Liver (tissue), 9 donors: ENCODE results near the gene DNAJC8. TPM values are rescaled to one million over a fixed set of nuclear protein-coding genes. Genes with fewer than 3 reads are reported as not detected.

Source experiments
- DNase-seq: peaks from one replicate; pipeline ENCODE4 v3.0.0-alpha.2; 2017; ENCODE audit warnings: low spot score
- H3K27ac ChIP-seq, 2 donors: one replicate each; pipeline ENCODE4 v1.7.0; 2013; ENCODE audit warnings: inconsistent platforms in 2 of 2, low read length in 2 of 2, control low read depth in 1 of 2, low read depth in 1 of 2, mild to moderate bottlenecking in 1 of 2
- H3K27me3 ChIP-seq, 4 donors: one replicate each; pipeline versions ENCODE4 v1.6.1 to v1.7.0; 2013; ENCODE audit warnings: low read length in 3 of 4, inconsistent platforms in 1 of 4, mild to moderate bottlenecking in 1 of 4, moderate library complexity in 1 of 4; ENCODE audit not compliant: control insufficient read depth in 4 of 4, insufficient read depth in 4 of 4
- H3K36me3 ChIP-seq, 4 donors: one replicate each; pipeline versions ENCODE4 v1.6.1 to v1.7.0; 2013; ENCODE audit warnings: low read length in 3 of 4, mild to moderate bottlenecking in 3 of 4, low read depth in 1 of 4, moderate library complexity in 1 of 4; ENCODE audit not compliant: control insufficient read depth in 4 of 4, insufficient read depth in 3 of 4
- H3K4me1 ChIP-seq, 4 donors: one replicate each; pipeline versions ENCODE4 v1.6.1 to v1.7.0; 2013; ENCODE audit warnings: low read length in 3 of 4, mild to moderate bottlenecking in 3 of 4, moderate library complexity in 1 of 4; ENCODE audit not compliant: control insufficient read depth in 4 of 4, insufficient read depth in 4 of 4
- H3K4me3 ChIP-seq, 3 donors: one replicate each; pipeline versions ENCODE4 v1.6.1 to v1.7.0; 2013; ENCODE audit warnings: low read length in 3 of 3, control low read depth in 1 of 3, low read depth in 1 of 3, mild to moderate bottlenecking in 1 of 3
- H3K9ac ChIP-seq, 2 donors: one replicate each; pipeline ENCODE4 v1.7.0; 2013; ENCODE audit warnings: low read length in 2 of 2, mild to moderate bottlenecking in 2 of 2, moderate library complexity in 2 of 2, control low read depth in 1 of 2, low read depth in 1 of 2
- H3K9me3 ChIP-seq, 4 donors: one replicate each; pipeline versions ENCODE4 v1.6.1 to v1.7.0; 2013; ENCODE audit warnings: low read length in 3 of 4; ENCODE audit not compliant: control insufficient read depth in 4 of 4
- EGR1 ChIP-seq, 2 donors: IDR thresholded peaks; 2 replicates each; pipeline ENCODE4 v1.6.1; 2016 to 2018; ENCODE audit warnings: antibody characterized with exemption in 2 of 2, low read depth in 2 of 2
- FOXA1 ChIP-seq: IDR thresholded peaks from 2 replicates; pipeline ENCODE4 v1.6.1; 2016; ENCODE audit warnings: antibody characterized with exemption
- FOXA2 ChIP-seq: IDR thresholded peaks from 2 replicates; pipeline ENCODE4 v1.6.1; 2016; ENCODE audit warnings: antibody characterized with exemption
- GABPA ChIP-seq, 2 donors: IDR thresholded peaks in 1 of 2; conservative IDR thresholded peaks in 1 of 2; 2 replicates each; pipeline ENCODE4 v1.6.1; 2016; ENCODE audit warnings: antibody characterized with exemption in 2 of 2, mild to moderate bottlenecking in 1 of 2, moderate library complexity in 1 of 2
- HNF4A ChIP-seq, 2 donors: conservative IDR thresholded peaks; 2 replicates each; pipeline ENCODE4 v1.6.1; 2016; ENCODE audit warnings: antibody characterized with exemption in 2 of 2, mild to moderate bottlenecking in 2 of 2
- HNF4G ChIP-seq: IDR thresholded peaks from 2 replicates; pipeline ENCODE4 v1.6.1; 2016; ENCODE audit warnings: antibody characterized with exemption
- JUND ChIP-seq, 2 donors: IDR thresholded peaks; 2 replicates each; pipeline ENCODE4 v1.6.1; 2016; ENCODE audit warnings: antibody characterized with exemption in 2 of 2
- MAX ChIP-seq: IDR thresholded peaks from 2 replicates; pipeline ENCODE4 v1.6.1; 2016; ENCODE audit warnings: antibody characterized with exemption
- NR2F2 ChIP-seq: IDR thresholded peaks from 2 replicates; pipeline ENCODE4 v1.6.1; 2016; ENCODE audit warnings: antibody characterized with exemption
- RAD21 ChIP-seq, 2 donors: IDR thresholded peaks; 2 replicates each; pipeline ENCODE4 v1.6.1; 2016; ENCODE audit warnings: antibody characterized with exemption in 2 of 2, mild to moderate bottlenecking in 2 of 2
- RXRA ChIP-seq, 2 donors: IDR thresholded peaks; 2 replicates each; pipeline ENCODE4 v1.6.1; 2017 to 2018; ENCODE audit warnings: antibody characterized with exemption in 2 of 2, mild to moderate bottlenecking in 1 of 2
- SP1 ChIP-seq: IDR thresholded peaks from 2 replicates; pipeline ENCODE4 v1.6.1; 2018; ENCODE audit warnings: antibody characterized with exemption, mild to moderate bottlenecking
- TAF1 ChIP-seq: conservative IDR thresholded peaks from 2 replicates; pipeline ENCODE4 v1.6.1; 2016; ENCODE audit warnings: antibody characterized with exemption, mild to moderate bottlenecking
- YY1 ChIP-seq: IDR thresholded peaks from 2 replicates; pipeline ENCODE4 v1.6.1; 2016; ENCODE audit warnings: antibody characterized with exemption, mild to moderate bottlenecking
- WGBS: extraction: QIAGEN DNeasy Blood & Tissue Kit; methylation state at CpG from one replicate; pipeline ENCODE4 v1.1.7; 2013; 5-methylcytosine and 5-hydroxymethylcytosine counted together
- polyA plus RNA-seq, 2 donors: library from polyadenylated mRNA; stranded (reverse) in 1 of 2; unstranded in 1 of 2; fragments of 200-250 nt in 1 of 2; fragments of >200 nt in 1 of 2; fragmentation: Nextera tagmentation in 1 of 2; extraction: Ambion mirVana in 1 of 2; gene quantifications; one replicate each; pipeline versions ENCODE4 v1.2.1 to v1.2.3, GENCODE V29; 2013 to 2015
- total RNA-seq, 2 donors: library from RNA; depleted of rRNA; stranded (reverse); fragments of >200 nt; gene quantifications; one replicate each; pipeline ENCODE4 v1.2.3, GENCODE V29; 2014
- TF ChIP-seq, protein P1 (sequence below): IDR thresholded peaks from 2 replicates; pipeline ENCODE4 v1.6.1; 2016; ENCODE audit warnings: antibody characterized with exemption, mild to moderate bottlenecking
- TF ChIP-seq, protein P2 (sequence below): fragments of 150-350 bp; IDR thresholded peaks from 2 replicates; pipeline ENCODE4 v1.5.1; 2017; ENCODE audit warnings: improper control_type of control experiment, low read depth, low read length; ENCODE audit not compliant: missing input control
- TF ChIP-seq, protein P3 (sequence below): IDR thresholded peaks from 2 replicates; pipeline ENCODE4 v1.6.1; 2016; ENCODE audit warnings: antibody characterized with exemption
- TF ChIP-seq, protein P4 (sequence below): IDR thresholded peaks from 2 replicates; pipeline ENCODE4 v1.6.1; 2016; ENCODE audit warnings: antibody characterized with exemption
- donor health status: healthy.
- donor health status: healthy.
- donor health status: healthy.
- donor health status: healthy.
- donor health status: healthy.

DNAJC8 gene
- total and polyA plus RNA-seq, 4 donors: 14.9 to 38.6 (median 25.2) TPM

GRCh38 chr1:28154078-28154594, 78.7 kb downstream of the DNAJC8 start:
- H3K4me3 ChIP-seq: no peak overlapping the region
- no peak overlapping the region for H3K27ac ChIP-seq
- DNase-seq: no peak
- peaks cover 0 to 8% (median 1%) of the 10 kb centered on the region in 4 donors for H3K4me1 ChIP-seq
- TF ChIP-seq HNF4A (conservative IDR thresholded peaks at IDR 0.05) (no peak), EGR1 (IDR thresholded peaks at IDR 0.05; ENCODE audit: low read depth in 2 of 2) (no peak), TAF1 (no peak), MAX (no peak), SP1 (no peak), FOXA1 (no peak), YY1 (no peak), GABPA (IDR thresholded peaks at IDR 0.05 in 1 of 2, conservative IDR thresholded peaks at IDR 0.05 in 1 of 2) (no peak), NR2F2 (no peak), FOXA2 (no peak), RXRA (IDR thresholded peaks at IDR 0.05) (no peak), JUND (IDR thresholded peaks at IDR 0.05) (no peak), RAD21 (IDR thresholded peaks at IDR 0.05) (no peak), HNF4G (no peak)
- TF ChIP-seq, protein P1, sequence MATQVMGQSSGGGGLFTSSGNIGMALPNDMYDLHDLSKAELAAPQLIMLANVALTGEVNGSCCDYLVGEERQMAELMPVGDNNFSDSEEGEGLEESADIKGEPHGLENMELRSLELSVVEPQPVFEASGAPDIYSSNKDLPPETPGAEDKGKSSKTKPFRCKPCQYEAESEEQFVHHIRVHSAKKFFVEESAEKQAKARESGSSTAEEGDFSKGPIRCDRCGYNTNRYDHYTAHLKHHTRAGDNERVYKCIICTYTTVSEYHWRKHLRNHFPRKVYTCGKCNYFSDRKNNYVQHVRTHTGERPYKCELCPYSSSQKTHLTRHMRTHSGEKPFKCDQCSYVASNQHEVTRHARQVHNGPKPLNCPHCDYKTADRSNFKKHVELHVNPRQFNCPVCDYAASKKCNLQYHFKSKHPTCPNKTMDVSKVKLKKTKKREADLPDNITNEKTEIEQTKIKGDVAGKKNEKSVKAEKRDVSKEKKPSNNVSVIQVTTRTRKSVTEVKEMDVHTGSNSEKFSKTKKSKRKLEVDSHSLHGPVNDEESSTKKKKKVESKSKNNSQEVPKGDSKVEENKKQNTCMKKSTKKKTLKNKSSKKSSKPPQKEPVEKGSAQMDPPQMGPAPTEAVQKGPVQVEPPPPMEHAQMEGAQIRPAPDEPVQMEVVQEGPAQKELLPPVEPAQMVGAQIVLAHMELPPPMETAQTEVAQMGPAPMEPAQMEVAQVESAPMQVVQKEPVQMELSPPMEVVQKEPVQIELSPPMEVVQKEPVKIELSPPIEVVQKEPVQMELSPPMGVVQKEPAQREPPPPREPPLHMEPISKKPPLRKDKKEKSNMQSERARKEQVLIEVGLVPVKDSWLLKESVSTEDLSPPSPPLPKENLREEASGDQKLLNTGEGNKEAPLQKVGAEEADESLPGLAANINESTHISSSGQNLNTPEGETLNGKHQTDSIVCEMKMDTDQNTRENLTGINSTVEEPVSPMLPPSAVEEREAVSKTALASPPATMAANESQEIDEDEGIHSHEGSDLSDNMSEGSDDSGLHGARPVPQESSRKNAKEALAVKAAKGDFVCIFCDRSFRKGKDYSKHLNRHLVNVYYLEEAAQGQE: no peak
- TF ChIP-seq, protein P2, sequence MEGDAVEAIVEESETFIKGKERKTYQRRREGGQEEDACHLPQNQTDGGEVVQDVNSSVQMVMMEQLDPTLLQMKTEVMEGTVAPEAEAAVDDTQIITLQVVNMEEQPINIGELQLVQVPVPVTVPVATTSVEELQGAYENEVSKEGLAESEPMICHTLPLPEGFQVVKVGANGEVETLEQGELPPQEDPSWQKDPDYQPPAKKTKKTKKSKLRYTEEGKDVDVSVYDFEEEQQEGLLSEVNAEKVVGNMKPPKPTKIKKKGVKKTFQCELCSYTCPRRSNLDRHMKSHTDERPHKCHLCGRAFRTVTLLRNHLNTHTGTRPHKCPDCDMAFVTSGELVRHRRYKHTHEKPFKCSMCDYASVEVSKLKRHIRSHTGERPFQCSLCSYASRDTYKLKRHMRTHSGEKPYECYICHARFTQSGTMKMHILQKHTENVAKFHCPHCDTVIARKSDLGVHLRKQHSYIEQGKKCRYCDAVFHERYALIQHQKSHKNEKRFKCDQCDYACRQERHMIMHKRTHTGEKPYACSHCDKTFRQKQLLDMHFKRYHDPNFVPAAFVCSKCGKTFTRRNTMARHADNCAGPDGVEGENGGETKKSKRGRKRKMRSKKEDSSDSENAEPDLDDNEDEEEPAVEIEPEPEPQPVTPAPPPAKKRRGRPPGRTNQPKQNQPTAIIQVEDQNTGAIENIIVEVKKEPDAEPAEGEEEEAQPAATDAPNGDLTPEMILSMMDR: no peak
- TF ChIP-seq, protein P3, sequence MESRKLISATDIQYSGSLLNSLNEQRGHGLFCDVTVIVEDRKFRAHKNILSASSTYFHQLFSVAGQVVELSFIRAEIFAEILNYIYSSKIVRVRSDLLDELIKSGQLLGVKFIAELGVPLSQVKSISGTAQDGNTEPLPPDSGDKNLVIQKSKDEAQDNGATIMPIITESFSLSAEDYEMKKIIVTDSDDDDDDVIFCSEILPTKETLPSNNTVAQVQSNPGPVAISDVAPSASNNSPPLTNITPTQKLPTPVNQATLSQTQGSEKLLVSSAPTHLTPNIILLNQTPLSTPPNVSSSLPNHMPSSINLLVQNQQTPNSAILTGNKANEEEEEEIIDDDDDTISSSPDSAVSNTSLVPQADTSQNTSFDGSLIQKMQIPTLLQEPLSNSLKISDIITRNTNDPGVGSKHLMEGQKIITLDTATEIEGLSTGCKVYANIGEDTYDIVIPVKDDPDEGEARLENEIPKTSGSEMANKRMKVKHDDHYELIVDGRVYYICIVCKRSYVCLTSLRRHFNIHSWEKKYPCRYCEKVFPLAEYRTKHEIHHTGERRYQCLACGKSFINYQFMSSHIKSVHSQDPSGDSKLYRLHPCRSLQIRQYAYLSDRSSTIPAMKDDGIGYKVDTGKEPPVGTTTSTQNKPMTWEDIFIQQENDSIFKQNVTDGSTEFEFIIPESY: no peak
- TF ChIP-seq, protein P4, sequence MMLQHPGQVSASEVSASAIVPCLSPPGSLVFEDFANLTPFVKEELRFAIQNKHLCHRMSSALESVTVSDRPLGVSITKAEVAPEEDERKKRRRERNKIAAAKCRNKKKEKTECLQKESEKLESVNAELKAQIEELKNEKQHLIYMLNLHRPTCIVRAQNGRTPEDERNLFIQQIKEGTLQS: no peak
- no peaks in the 10 kb centered on the region for H3K27me3 ChIP-seq
- no peaks in the 10 kb centered on the region for H3K36me3 ChIP-seq
- no peak overlapping the region for H3K9ac ChIP-seq
- 71% methylated on average over 9 of the region's 9 CpGs for WGBS
- no peaks in the 10 kb centered on the region for H3K9me3 ChIP-seq

Other genes starting within 250 kb of the DNAJC8 start
- gene EYA3, start 144.4 kb downstream of the DNAJC8 start, total RNA-seq: 10 to 100 TPM in 1 of 2 donors, 1 to 10 TPM in 1; 8.0 to 12.6 TPM
- gene EYA3, start 144.4 kb downstream of the DNAJC8 start, polyA plus RNA-seq: 1 to 10 TPM; 3.6 to 4.1 TPM
- gene PTAFR, start 56.3 kb downstream of the DNAJC8 start, total RNA-seq: 1 to 10 TPM; 2.5 to 4.1 TPM
- 1 to 10 TPM in 1 of 2 donors, under 1 TPM in 1; 0.82 to 1.7 TPM for gene PTAFR, start 56.3 kb downstream of the DNAJC8 start, polyA plus RNA-seq
- gene ATP5IF1, start 3.1 kb upstream of the DNAJC8 start, total RNA-seq: 100 to 1,000 TPM; 136 to 154 TPM
- 100 to 1,000 TPM; 181 to 456 TPM for gene ATP5IF1, start 3.1 kb upstream of the DNAJC8 start, polyA plus RNA-seq
- gene SESN2, start 26.5 kb upstream of the DNAJC8 start, total RNA-seq: 10 to 100 TPM in 1 of 2 donors, 1 to 10 TPM in 1; 5.5 to 10.6 TPM
- 10 to 100 TPM; 10.7 to 13.0 TPM for gene SESN2, start 26.5 kb upstream of the DNAJC8 start, polyA plus RNA-seq
- gene MED18, start 96.0 kb upstream of the DNAJC8 start, total RNA-seq: 10 to 100 TPM; 13.0 to 18.5 TPM
- gene MED18, start 96.0 kb upstream of the DNAJC8 start, polyA plus RNA-seq: 10 to 100 TPM in 1 of 2 donors, 1 to 10 TPM in 1; 7.4 to 10.9 TPM
- 10 to 100 TPM in 1 of 2 donors, 1 to 10 TPM in 1; 8.9 to 11.3 TPM for gene PHACTR4, start 136.7 kb upstream of the DNAJC8 start, total RNA-seq
- gene PHACTR4, start 136.7 kb upstream of the DNAJC8 start, polyA plus RNA-seq: 10 to 100 TPM; 10.3 to 22.6 TPM